ENCODE measurements around the gene IFI6.

- TF ChIP-seq RCOR1 (IDR thresholded peaks at IDR 0.05; ENCODE audit: insufficient replicate concordance, low read length) (no peak), CTCF (conservative IDR thresholded peaks at IDR 0.05; ENCODE audit: low read depth, low read length) (0 out of 2 replicates have a peak, but pooled peaks have one; percentile 25)
Observed at GRCh38 chr1:27616441-27616840, 55.6 kb downstream of the IFI6 start.
